Esophagus squamous epithelium (tissue), 4 donors: ENCODE data around the gene RNF220.

Experiments
- CTCF ChIP-seq, 6 experiments: fragments of 450-650 bp in 4 of 6; fragments of 200-600 bp in 2 of 6; sonication (generic) in 2 of 6; IDR thresholded peaks; one replicate each; pipeline ENCODE4 v1.5.1; 2016 to 2019; ENCODE audit warnings: antibody characterized with exemption in 6 of 6, mild to moderate bottlenecking in 4 of 6, moderate library complexity in 4 of 6
- POLR2A ChIP-seq, 4 donors: fragments of 450-650 bp; IDR thresholded peaks; one replicate each; pipeline ENCODE4 v1.6.1; 2017; ENCODE audit warnings: antibody characterized with exemption in 4 of 4, mild to moderate bottlenecking in 4 of 4, moderate library complexity in 3 of 4

DNA sequence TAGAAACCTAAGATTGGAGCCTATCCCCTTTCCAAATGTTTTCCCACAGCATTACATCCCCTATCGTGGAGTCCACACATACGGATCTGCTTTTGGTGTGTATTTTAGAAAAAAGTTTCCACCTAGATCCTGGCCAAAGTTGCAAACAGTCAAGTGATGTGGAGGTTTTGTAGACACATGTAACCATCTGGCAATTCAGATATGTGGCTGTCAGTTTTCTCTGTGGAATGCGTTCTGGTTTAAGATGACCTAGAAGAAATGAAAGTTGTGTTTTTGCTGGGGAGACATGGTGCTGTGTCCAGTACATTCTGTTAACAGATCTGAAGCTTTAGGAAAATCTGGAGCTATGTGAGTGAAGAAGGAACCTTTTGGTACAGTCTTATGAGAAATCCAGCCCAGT lies 14.8 kb downstream of the RNF220 start:
- no peak for TF ChIP-seq CTCF (IDR thresholded peaks at IDR 0.05)
- TF ChIP-seq POLR2A (IDR thresholded peaks at IDR 0.05) = no peak
